HG02623 (cell line): ENCODE data around the gene KIF5B.
"Not testable (repeated sequence)": the region's sequence is repeated elsewhere in the genome, so short reads cannot be mapped to it uniquely, and the experiment has no call there.

Experiments used
- ATAC-seq: cut with Tn5 transposase; IDR thresholded peaks from one replicate; pipeline ENCODE4 v1.9.1; 2021; ENCODE audit warnings: moderate library complexity; ENCODE audit not compliant: unreplicated experiment

KIF5B gene

GRCh38 chr10:32060347-32060746 is 4.1 kb upstream of the KIF5B start:
- no peak for ATAC-seq

- no peak for ATAC-seq
Measured at GRCh38 chr10:32059472-32059871, 3.2 kb upstream of the KIF5B start.

GRCh38 chr10:32057036-32057372 is 779 bp upstream of the KIF5B start:
- no peak for ATAC-seq

GRCh38 chr10:32055478-32056135 is 618 bp downstream of the KIF5B start:
- peak; percentile 40 for ATAC-seq

GRCh38 chr10:32054094-32054493 is 2.1 kb downstream of the KIF5B start:
- ATAC-seq: no peak

- ATAC-seq: not testable (repeated sequence)
Measured at GRCh38 chr10:32053392-32053791, 2.8 kb downstream of the KIF5B start.

- no peak for ATAC-seq
Measured at GRCh38 chr10:32051926-32052325, 4.3 kb downstream of the KIF5B start.

GRCh38 chr10:32050177-32050576 is 6.0 kb downstream of the KIF5B start:
- ATAC-seq: no peak

GRCh38 chr10:32049113-32049512 is 7.1 kb downstream of the KIF5B start:
- no peak for ATAC-seq

GRCh38 chr10:32048282-32048681 is 7.9 kb downstream of the KIF5B start:
- no peak for ATAC-seq

- ATAC-seq: no peak
Measured at GRCh38 chr10:32047881-32048280, 8.3 kb downstream of the KIF5B start.

GRCh38 chr10:32046151-32046550 is 10.1 kb downstream of the KIF5B start:
- no peak for ATAC-seq

- ATAC-seq: not testable (repeated sequence)
Measured at GRCh38 chr10:32042730-32043129, 13.5 kb downstream of the KIF5B start.

GRCh38 chr10:32041290-32042028 is 14.8 kb downstream of the KIF5B start:
- ATAC-seq: no peak

- no peak for ATAC-seq
Measured at GRCh38 chr10:32039734-32040133, 16.5 kb downstream of the KIF5B start.

GRCh38 chr10:32038777-32039176 is 17.4 kb downstream of the KIF5B start:
- no peak for ATAC-seq

GRCh38 chr10:32036922-32037321 is 19.3 kb downstream of the KIF5B start:
- no peak for ATAC-seq

GRCh38 chr10:32035038-32035437 is 21.2 kb downstream of the KIF5B start:
- ATAC-seq: no peak

- ATAC-seq: no peak
Measured at GRCh38 chr10:32033171-32033570, 23.1 kb downstream of the KIF5B start.

- no peak for ATAC-seq
Measured at GRCh38 chr10:32031920-32032319, 24.3 kb downstream of the KIF5B start.

- no peak for ATAC-seq
Measured at GRCh38 chr10:32031424-32031823, 24.8 kb downstream of the KIF5B start.

- ATAC-seq: no peak
Measured at GRCh38 chr10:32028710-32029109, 27.5 kb downstream of the KIF5B start.

- ATAC-seq: no peak
Measured at GRCh38 chr10:32023264-32023663, 33.0 kb downstream of the KIF5B start.
